CD4-positive, alpha-beta T cell treated with Interleukin-21 for 1 hour (primary cell): Measurements from ENCODE around the gene KRTAP12-3.
"Not testable (repeated sequence)": the region's sequence is repeated elsewhere in the genome, so short reads cannot be mapped to it uniquely, and the experiment has no call there.

Experiments
- DNase-seq: peaks from one replicate; pipeline ENCODE4 v3.0.0-alpha.2; 2020

KRTAP12-3 gene

GRCh38 chr21:44686000-44686781 is 28.5 kb downstream of the KRTAP12-3 start:
- DNase-seq: no peak

GRCh38 chr21:44686843-44687561 is 29.3 kb downstream of the KRTAP12-3 start:
- DNase-seq: no peak

- DNase-seq: no peak
Observed at GRCh38 chr21:44687671-44688070, 29.9 kb downstream of the KRTAP12-3 start.

DNA sequence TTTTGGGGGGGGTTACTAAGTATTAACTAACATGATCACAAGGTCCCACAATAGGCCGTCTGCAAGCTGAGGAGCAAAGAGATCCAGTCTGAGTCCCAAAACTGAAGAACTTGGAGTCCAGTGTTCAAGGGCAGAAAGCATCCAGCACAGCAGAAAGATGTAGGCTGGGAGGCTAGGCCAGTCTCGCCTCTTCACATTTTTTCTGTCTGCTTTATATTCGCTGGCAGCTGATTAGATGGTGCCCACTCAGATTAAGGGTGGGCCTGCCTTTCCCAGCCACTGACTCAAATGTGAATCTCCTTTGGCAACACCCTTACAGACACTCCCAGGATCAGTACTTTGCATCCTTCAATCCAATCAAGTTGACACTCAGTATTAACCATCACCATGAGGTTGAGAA is 32.0 kb downstream of the KRTAP12-3 start:
- DNase-seq: not testable (repeated sequence)

DNA sequence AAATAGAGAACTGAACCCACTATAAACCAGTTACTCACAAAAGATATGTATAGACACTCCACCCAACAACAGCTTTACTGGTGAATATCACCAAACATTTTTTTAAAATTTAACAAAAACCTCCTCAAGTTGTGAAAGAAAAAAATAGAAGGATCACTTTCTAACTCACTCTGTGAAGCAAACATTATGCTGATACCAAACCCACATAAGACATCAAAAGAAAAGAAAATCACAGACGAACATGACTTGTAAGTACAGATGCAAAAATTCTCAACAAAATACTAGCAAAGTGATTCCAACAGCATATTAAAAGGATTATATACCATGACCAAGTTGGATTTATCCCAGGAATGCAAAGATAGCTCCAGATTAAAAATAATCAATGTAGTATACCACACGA is 34.0 kb downstream of the KRTAP12-3 start:
- no peak for DNase-seq

DNA sequence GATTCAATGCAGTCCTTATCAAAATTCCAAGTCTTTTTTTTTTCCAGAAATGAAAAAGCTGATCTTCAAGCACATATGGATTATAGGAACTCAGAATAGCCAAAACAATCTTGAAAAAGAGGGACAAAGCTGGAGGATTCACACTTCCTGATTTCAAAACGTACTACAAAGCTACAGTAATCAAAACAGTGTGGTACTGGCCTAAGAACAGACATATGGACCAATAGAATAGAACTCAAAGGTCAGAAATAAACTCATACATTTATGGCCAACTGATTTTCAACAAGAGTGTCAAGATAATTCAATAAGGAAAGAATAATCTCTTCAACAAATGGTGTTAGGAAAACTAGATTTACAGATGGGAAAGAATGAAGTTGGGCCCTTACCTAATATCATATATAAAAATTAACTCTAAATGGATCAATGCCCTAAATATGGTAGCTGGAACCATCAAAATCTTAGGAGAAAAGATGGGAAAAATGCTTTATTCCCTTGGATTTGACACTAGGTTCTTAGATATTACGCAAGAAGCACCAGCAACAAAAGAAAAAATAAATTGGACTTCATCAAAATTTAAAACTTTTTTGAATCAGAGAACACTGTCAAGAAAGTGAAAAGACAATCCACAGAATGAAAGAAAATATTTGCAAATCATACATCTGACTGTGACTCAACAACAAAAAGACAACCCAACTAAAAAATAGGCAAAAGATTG is 35.2 kb downstream of the KRTAP12-3 start:
- no peak for DNase-seq

GRCh38 chr21:44694776-44695175 is 37.0 kb downstream of the KRTAP12-3 start:
- no peak for DNase-seq

DNA sequence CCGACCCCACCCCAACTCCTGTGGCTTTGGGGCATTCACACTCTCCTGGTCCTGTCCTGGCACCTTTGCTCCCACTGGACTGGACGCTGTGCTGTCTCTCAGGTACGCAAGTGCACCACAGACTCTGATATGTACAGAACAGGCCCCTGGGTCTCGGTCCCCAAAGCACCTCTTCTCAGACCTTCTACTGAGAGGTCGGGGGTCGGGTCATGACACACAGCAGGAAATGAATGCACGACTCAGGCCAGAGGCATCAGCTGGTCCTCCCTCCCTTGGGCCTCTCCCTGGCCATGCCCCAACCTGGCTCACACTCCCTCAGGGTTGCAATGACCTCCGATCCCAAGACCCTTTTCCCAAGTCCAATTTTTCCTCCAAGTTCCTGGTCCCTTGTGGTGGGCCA is 37.5 kb downstream of the KRTAP12-3 start:
- DNase-seq: no peak

- no peak for DNase-seq
Observed at GRCh38 chr21:44695641-44696040, 37.9 kb downstream of the KRTAP12-3 start.

GRCh38 chr21:44696572-44696971 is 38.8 kb downstream of the KRTAP12-3 start:
- DNase-seq: no peak

DNA sequence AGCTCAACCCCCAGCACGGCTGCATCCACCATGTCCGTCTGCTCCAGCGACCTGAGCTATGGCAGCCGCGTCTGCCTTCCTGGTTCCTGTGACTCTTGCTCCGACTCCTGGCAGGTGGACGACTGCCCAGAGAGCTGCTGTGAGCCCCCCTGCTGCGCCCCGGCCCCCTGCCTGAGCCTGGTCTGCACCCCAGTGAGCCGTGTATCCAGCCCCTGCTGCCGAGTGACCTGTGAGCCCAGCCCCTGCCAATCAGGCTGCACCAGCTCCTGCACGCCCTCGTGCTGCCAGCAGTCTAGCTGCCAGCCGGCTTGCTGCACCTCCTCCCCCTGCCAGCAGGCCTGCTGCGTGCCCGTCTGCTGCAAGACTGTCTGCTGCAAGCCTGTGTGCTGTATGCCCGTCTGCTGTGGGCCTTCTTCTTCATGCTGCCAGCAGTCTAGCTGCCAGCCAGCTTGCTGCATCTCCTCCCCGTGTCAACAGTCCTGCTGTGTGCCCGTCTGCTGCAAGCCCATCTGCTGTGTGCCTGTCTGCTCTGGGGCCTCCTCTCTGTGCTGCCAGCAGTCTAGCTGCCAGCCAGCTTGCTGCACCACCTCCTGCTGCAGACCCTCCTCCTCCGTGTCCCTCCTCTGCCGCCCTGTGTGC is 39.6 kb downstream of the KRTAP12-3 start, which contains the start of gene KRTAP10-12:
Gene KRTAP10-12 (plus strand): TSS at position 1 of the 639 bp plus-strand sequence. CDS start 30 bp downstream, at position 31.
- not testable (repeated sequence) for DNase-seq

GRCh38 chr21:44697811-44698734 is 40.3 kb downstream of the KRTAP12-3 start:
- no peak for DNase-seq

DNA sequence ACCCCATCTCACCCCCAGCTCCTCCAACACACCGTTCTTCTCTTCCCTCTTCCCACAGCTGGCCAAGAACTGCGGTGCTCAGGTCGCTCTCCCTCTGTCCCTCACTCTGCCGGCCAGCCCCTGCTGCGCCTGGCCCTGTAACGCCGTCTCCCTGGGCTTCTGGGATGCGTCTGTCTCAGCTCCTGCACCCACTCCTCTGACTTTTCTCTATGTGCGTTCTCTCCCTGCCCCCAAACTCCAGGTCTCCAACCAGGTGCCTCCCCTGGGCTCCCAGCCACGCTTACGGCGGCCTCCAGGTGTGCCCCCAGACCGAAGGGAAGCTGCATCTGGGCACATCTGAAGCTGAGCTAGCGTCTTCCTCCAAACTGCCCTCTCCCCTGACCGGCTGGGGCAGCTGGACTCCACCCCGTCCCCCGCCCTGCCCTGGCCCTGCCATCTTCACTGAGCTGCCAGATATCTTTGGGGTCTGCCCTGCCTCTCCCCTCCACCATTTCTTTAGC is 41.8 kb downstream of the KRTAP12-3 start:
- DNase-seq: no peak

- no peak for DNase-seq
Observed at GRCh38 chr21:44700101-44701022, 42.6 kb downstream of the KRTAP12-3 start.

DNA sequence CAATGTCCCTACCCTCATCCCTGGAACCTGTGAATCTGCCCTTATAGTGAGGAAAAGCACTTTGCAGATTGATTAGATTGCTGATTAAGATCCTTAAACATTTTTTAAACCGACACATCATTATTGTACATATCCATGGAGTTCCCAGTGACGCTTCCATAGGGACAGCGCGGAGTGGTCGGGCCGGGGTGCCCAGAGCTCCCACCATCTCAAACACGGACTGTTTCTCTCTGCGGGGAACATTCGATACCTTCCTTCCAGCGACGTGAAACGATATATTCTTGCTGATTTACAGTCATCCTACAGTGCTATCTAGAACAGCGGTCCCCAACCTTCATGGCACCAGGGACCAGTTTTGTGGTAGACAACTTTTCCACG is 43.3 kb downstream of the KRTAP12-3 start:
- DNase-seq: no peak

GRCh38 chr21:44701541-44701940 is 43.8 kb downstream of the KRTAP12-3 start:
- DNase-seq: no peak

DNA sequence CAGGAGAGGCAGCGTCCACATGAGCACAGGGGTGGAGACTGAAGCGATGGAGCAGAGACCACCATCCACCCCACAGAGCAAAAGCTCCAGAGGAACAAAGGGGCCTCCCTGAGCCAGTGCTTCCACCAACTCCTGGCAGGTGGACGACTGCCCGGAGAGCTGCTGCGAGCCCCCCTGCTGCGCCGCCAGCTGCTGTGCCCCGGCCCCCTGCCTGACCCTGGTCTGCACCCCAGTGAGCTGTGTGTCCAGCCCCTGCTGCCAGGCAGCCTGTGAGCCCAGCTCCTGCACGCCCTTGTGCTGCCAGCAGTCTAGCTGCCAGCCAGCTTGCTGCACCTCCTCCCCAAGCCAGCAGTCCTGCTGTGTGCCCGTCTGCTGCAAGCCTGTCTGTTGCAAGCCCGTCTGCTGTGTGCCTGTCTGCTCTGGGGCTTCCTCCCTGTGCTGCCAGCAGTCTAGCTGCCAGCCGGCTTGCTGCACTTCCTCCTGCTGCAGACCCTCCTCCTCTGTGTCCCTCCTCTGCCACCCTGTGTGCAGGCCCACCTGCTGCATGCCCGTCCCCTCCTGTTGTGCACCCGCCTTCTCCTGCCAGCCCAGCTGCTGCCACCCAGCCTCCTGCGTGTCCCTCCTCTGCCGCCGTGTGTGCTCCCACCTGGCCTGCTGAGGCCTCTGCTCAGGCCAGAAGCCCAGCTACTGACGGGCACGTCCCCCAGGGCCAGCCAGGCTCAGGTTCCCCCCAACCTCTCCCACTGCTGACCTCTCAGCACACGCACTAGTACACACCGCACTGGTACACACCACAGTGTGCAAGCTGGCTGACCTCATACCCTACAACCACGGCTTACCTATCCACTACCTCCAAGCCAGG is 44.6 kb downstream of the KRTAP12-3 start:
- no peak for DNase-seq

GRCh38 chr21:44702973-44703730 is 45.4 kb downstream of the KRTAP12-3 start:
- DNase-seq: no peak
